Lower lobe of right lung (tissue), 2 donors: ENCODE results near the gene DNAJC5G. TPM values are rescaled to one million over a fixed set of nuclear protein-coding genes. Genes with fewer than 3 reads are reported as not detected.
A peak's percentile ranks its signal among the peaks of the same experiment; 100 is the strongest.

Experiments used
- ATAC-seq, 2 donors: fragments of 200-7000 bp; cut with Tn5 transposase; one replicate each; pipeline ENCODE4 v1.9.1; 2020 to 2022; ENCODE audit warnings: mild to moderate bottlenecking in 2 of 2, moderate library complexity in 2 of 2
- DNase-seq: peaks from one replicate; pipeline ENCODE4 v3.0.0-alpha.2; 2020
- H3K27ac ChIP-seq: fragments of 200-600 bp; one replicate; pipeline ENCODE4 v1.8.0; 2022
- H3K27me3 ChIP-seq: fragments of 200-600 bp; one replicate; pipeline ENCODE4 v1.8.0; 2022; ENCODE audit warnings: low read depth
- H3K36me3 ChIP-seq: fragments of 200-600 bp; one replicate; pipeline ENCODE4 v1.8.0; 2022; ENCODE audit warnings: mild to moderate bottlenecking
- H3K4me1 ChIP-seq: fragments of 200-600 bp; one replicate; pipeline ENCODE4 v1.8.0; 2022
- H3K4me3 ChIP-seq: fragments of 200-600 bp; one replicate; pipeline ENCODE4 v1.8.0; 2022; ENCODE audit warnings: mild to moderate bottlenecking
- H3K9me3 ChIP-seq: fragments of 200-600 bp; one replicate; pipeline ENCODE4 v1.8.0; 2022
- CTCF ChIP-seq: fragments of 200-600 bp; IDR thresholded peaks from one replicate; pipeline ENCODE4 v1.8.0; 2022; ENCODE audit warnings: antibody characterized with exemption, mild to moderate bottlenecking
- intact Hi-C: fragments of 100-400 bp; cut with DNase I; formaldehyde crosslinking; loops from one replicate; pipeline ENCODE4 v1.11.0; 2022
- total RNA-seq: library from RNA; stranded (reverse); fragmentation: NEBNext Ultra II Directional; extraction: Animal tissue kit (Norgen Biotek cat#: 25700); gene quantifications from one replicate; pipeline ENCODE4 v1.2.1, GENCODE V29; 2021
- donor health status: DM: no; HTN: yes; CAD: no; lungs with severe emphysema.

The DNAJC5G gene
- total RNA-seq, 1 donor from 2014 or later = not detected

DNA sequence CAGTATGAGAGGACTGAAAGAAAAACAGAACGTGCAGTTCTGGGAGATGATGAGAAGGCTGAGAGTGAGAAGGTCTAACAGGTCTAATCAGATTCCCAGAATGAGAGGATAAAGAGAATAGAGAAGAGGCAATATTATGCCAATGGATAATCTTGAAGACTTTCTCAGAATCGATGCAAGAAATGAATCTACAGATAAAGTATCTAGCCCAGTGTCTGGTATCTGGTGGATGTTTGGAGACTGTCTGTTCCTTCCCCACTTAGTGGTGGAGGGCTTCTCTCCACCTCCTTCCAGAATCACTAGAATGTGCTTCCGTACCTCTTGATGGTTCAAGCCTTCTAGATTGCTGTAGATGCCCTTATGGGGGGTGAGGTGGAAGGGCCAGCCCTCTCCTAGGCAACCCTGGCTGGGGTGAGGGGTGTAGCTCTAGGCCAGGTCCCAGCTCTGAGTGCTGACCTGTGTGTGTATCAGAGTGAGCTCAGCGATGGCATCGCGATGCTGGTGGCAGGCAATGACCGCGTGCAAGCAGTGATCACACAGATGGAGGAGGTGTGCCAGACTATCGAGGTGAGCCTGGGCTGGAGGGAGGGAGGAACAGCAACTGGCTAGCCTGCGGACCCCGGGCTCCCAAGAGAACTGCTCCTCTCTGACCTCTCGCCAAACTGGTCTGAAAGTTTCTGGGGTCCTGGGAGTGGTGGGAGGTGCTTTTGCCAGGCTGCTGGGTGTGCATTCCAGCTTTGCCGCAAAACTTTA lies 29.4 kb downstream of the DNAJC5G start:
- ATAC-seq = no peak
- no peak overlapping the region for H3K4me3 ChIP-seq
- intact Hi-C loops = no loop called here
- H3K4me1 ChIP-seq = peaks cover 19% of the 10 kb centered on the region
- DNase-seq = no peak
- peaks cover 5% of the 10 kb centered on the region for H3K36me3 ChIP-seq
- no peak overlapping the region for H3K27ac ChIP-seq
- H3K9me3 ChIP-seq = no peaks in the 10 kb centered on the region
- peaks cover 42% of the 10 kb centered on the region for H3K27me3 ChIP-seq
- no peak for TF ChIP-seq CTCF

GRCh38 chr2:27305516-27305915 lies 30.3 kb downstream of the DNAJC5G start:
- intact Hi-C loops = no loop called here
- DNase-seq (no peak), ATAC-seq (no peak)
- Histone ChIP-seq H3K9me3 (no peaks in the 10 kb centered on the region), H3K27ac (no peak overlapping the region), H3K4me3 (no peak overlapping the region), H3K27me3 (peaks cover 42% of the 10 kb centered on the region), H3K4me1 (peaks cover 19% of the 10 kb centered on the region), H3K36me3 (peaks cover 8% of the 10 kb centered on the region)
- no peak for TF ChIP-seq CTCF

DNA sequence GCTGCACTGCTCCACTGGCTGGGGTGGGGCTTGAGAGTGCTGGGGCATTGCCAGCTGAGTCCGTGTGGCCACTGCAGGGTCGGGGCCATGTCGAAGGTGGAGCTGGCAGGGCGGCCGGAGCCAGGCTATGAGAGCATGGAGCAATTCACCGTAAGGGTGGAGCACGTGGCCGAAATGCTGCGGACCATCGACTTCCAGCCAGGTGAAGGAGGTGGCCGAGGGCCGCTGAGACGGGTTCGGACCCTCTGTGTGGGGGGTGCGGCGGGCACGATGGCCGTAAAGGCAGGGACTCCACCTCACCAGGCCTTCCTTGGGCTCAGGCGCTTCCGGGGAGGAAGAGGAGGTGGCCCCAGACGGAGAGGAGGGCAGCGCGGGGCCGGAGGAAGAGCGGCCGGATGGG lies 30.9 kb downstream of the DNAJC5G start:
- Histone ChIP-seq H3K27ac (no peak overlapping the region), H3K27me3 (peaks cover 42% of the 10 kb centered on the region), H3K4me3 (peak overlapping the region; percentile 23), H3K4me1 (peaks cover 19% of the 10 kb centered on the region), H3K36me3 (peaks cover 10% of the 10 kb centered on the region), H3K9me3 (no peaks in the 10 kb centered on the region)
- intact Hi-C loops = no loop called here
- peak in 1 of 2 donors; percentile 3 for ATAC-seq
- no peak for TF ChIP-seq CTCF
- no peak for DNase-seq

GRCh38 chr2:27306573-27307286 lies 31.5 kb downstream of the DNAJC5G start:
- Histone ChIP-seq H3K36me3 (peaks cover 16% of the 10 kb centered on the region), H3K27ac (no peak overlapping the region), H3K4me1 (peaks cover 19% of the 10 kb centered on the region), H3K27me3 (peaks cover 42% of the 10 kb centered on the region), H3K9me3 (no peaks in the 10 kb centered on the region), H3K4me3 (peak overlapping the region; percentile 23)
- peak; percentile 49 for DNase-seq
- intact Hi-C loops = no loop called here
- peak; percentile 10 to 13 for ATAC-seq
- TF ChIP-seq CTCF = no peak

- Histone ChIP-seq H3K9me3 (no peaks in the 10 kb centered on the region), H3K4me1 (peaks cover 19% of the 10 kb centered on the region), H3K36me3 (peaks cover 21% of the 10 kb centered on the region), H3K27ac (no peak overlapping the region), H3K4me3 (no peak overlapping the region), H3K27me3 (peaks cover 42% of the 10 kb centered on the region)
- ATAC-seq = no peak
- DNase-seq = no peak
- no peak for TF ChIP-seq CTCF
- intact Hi-C loops = no loop called here
These were observed 32.0 kb downstream of the DNAJC5G start for GRCh38 chr2:27307287-27307544.
